Tibial nerve (tissue), 3 donors: ENCODE data around the gene YWHAB.

Experiments used
- POLR2A ChIP-seq, 2 donors: fragments of 450-650 bp; IDR thresholded peaks; one replicate each; pipeline ENCODE4 v1.6.1; 2017; ENCODE audit warnings: antibody characterized with exemption in 2 of 2, mild to moderate bottlenecking in 2 of 2, moderate library complexity in 2 of 2
- TF ChIP-seq, protein P1 (sequence below), 5 experiments: fragments of 200-600 bp in 3 of 5; fragments of 450-650 bp in 2 of 5; sonication (generic) in 3 of 5; IDR thresholded peaks; one replicate each; pipeline ENCODE4 v1.5.1; 2016 to 2019; ENCODE audit warnings: antibody characterized with exemption in 5 of 5, mild to moderate bottlenecking in 3 of 5, moderate library complexity in 2 of 5

DNA sequence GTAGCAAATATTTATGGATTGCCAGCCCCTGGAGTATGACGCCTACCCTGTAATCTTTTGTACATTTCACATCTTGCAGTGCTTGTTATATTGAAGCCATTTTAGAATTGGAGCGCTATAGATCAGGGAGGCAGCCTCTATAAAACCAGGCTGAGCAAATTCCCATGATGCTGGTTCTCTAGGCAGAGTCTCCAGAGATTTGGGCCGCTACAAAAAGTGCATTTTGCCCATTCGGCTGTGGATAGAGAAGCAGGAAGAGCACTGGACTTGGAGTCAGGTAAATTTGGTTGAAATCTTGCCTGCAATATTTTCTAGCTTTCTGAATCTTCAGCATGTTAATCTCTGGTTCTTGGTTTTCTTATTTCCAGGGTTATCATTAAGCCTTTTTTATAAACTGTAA lies 2.0 kb downstream of the YWHAB start:
- TF ChIP-seq, protein P1, sequence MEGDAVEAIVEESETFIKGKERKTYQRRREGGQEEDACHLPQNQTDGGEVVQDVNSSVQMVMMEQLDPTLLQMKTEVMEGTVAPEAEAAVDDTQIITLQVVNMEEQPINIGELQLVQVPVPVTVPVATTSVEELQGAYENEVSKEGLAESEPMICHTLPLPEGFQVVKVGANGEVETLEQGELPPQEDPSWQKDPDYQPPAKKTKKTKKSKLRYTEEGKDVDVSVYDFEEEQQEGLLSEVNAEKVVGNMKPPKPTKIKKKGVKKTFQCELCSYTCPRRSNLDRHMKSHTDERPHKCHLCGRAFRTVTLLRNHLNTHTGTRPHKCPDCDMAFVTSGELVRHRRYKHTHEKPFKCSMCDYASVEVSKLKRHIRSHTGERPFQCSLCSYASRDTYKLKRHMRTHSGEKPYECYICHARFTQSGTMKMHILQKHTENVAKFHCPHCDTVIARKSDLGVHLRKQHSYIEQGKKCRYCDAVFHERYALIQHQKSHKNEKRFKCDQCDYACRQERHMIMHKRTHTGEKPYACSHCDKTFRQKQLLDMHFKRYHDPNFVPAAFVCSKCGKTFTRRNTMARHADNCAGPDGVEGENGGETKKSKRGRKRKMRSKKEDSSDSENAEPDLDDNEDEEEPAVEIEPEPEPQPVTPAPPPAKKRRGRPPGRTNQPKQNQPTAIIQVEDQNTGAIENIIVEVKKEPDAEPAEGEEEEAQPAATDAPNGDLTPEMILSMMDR (IDR thresholded peaks at IDR 0.05), result no peak
- no peak for TF ChIP-seq POLR2A (IDR thresholded peaks at IDR 0.05)
